ENCODE measurements around the gene KLHL40.

Gene KLHL40

GRCh38 chr3:42685363-42685881, at the start of gene KLHL40:
Gene KLHL40, plus strand, starts transcription at chr3:42685537. Its CDS starts 82 bp downstream, at chr3:42685619.
- DNase-seq (ENCODE audit: low read depth) = no peak

- no peak for DNase-seq (ENCODE audit: low read depth)
Observed at GRCh38 chr3:42637001-42637400, 48.3 kb upstream of the KLHL40 start.

- DNase-seq (ENCODE audit: low read depth) = peak; percentile 45
Observed at GRCh38 chr3:42638339-42638842, 46.9 kb upstream of the KLHL40 start.

GRCh38 chr3:42639192-42639591, 46.1 kb upstream of the KLHL40 start:
- no peak for DNase-seq (ENCODE audit: low read depth)

- DNase-seq (ENCODE audit: low read depth) = no peak
Observed at GRCh38 chr3:42640129-42640528, 45.2 kb upstream of the KLHL40 start.

- DNase-seq (ENCODE audit: low read depth) = no peak
Observed at GRCh38 chr3:42640771-42641370, 44.5 kb upstream of the KLHL40 start.

GRCh38 chr3:42647821-42648459, 37.4 kb upstream of the KLHL40 start:
- no peak for DNase-seq (ENCODE audit: low read depth)

- no peak for DNase-seq (ENCODE audit: low read depth)
Observed at GRCh38 chr3:42649006-42649405, 36.3 kb upstream of the KLHL40 start.

GRCh38 chr3:42649783-42650182, 35.6 kb upstream of the KLHL40 start:
- DNase-seq (ENCODE audit: low read depth) = no peak

- no peak for DNase-seq (ENCODE audit: low read depth)
Observed at GRCh38 chr3:42651248-42652091, 33.9 kb upstream of the KLHL40 start.

GRCh38 chr3:42652251-42652610, 33.1 kb upstream of the KLHL40 start:
- DNase-seq (ENCODE audit: low read depth) = no peak

- DNase-seq (ENCODE audit: low read depth) = no peak
Observed at GRCh38 chr3:42652611-42653302, 32.6 kb upstream of the KLHL40 start.

GRCh38 chr3:42653303-42653559, 32.1 kb upstream of the KLHL40 start:
- no peak for DNase-seq (ENCODE audit: low read depth)

GRCh38 chr3:42653560-42654330, 31.6 kb upstream of the KLHL40 start, which contains the start of gene ZBTB47:
Gene ZBTB47, plus strand, starts transcription at chr3:42653697. Its CDS starts 4,659 bp downstream, at chr3:42658356.
- DNase-seq (ENCODE audit: low read depth) = no peak

- DNase-seq (ENCODE audit: low read depth) = no peak
Observed at GRCh38 chr3:42654331-42655201, 30.8 kb upstream of the KLHL40 start.

GRCh38 chr3:42655331-42655888, 29.9 kb upstream of the KLHL40 start:
- no peak for DNase-seq (ENCODE audit: low read depth)

- DNase-seq (ENCODE audit: low read depth) = no peak
Observed at GRCh38 chr3:42655980-42656679, 29.2 kb upstream of the KLHL40 start.

GRCh38 chr3:42656680-42657610, 28.4 kb upstream of the KLHL40 start:
- no peak for DNase-seq (ENCODE audit: low read depth)

All from activated T-cell treated with anti-CD3 and anti-CD28 coated beads for 24 hours (primary cell).